Activated CD4-positive, alpha-beta T cell treated with anti-CD3 and anti-CD28 coated beads for 1 hour (primary cell): ENCODE measurements around the gene CPTP.

Experiments
- DNase-seq: peaks from one replicate; pipeline ENCODE4 v3.0.0-alpha.2; 2020

CPTP gene

GRCh38 chr1:1324524-1325287, at the start of gene CPTP, which contains the start of gene INTS11:
CPTP (plus strand) TSS chr1:1324802; CDS start chr1:1326911, 2,109 bp downstream.
INTS11 (minus strand) TSS chr1:1324660; CDS start chr1:1324608, 52 bp downstream.
- peak; percentile 95 for DNase-seq

GRCh38 chr1:1274931-1275431, 49.6 kb upstream of the CPTP start:
- no peak for DNase-seq

- DNase-seq = no peak
Observed at GRCh38 chr1:1275836-1276235, 48.8 kb upstream of the CPTP start.

- no peak for DNase-seq
Observed at GRCh38 chr1:1278620-1279019, 46.0 kb upstream of the CPTP start.

GRCh38 chr1:1279028-1279427, 45.6 kb upstream of the CPTP start:
- no peak for DNase-seq

GRCh38 chr1:1280782-1281481, 43.7 kb upstream of the CPTP start:
- DNase-seq = no peak

- DNase-seq = no peak
Observed at GRCh38 chr1:1281533-1282321, 42.9 kb upstream of the CPTP start.

GRCh38 chr1:1282998-1283397, 41.6 kb upstream of the CPTP start:
- DNase-seq = no peak

- DNase-seq = no peak
Observed at GRCh38 chr1:1283821-1284220, 40.8 kb upstream of the CPTP start.

GRCh38 chr1:1284221-1285101, 40.1 kb upstream of the CPTP start:
- no peak for DNase-seq

- DNase-seq = no peak
Observed at GRCh38 chr1:1285102-1285571, 39.5 kb upstream of the CPTP start.

GRCh38 chr1:1285611-1286311, 38.8 kb upstream of the CPTP start:
- DNase-seq = no peak

GRCh38 chr1:1286313-1287261, 38.0 kb upstream of the CPTP start:
- no peak for DNase-seq

GRCh38 chr1:1287288-1288110, 37.1 kb upstream of the CPTP start:
- DNase-seq = no peak

- DNase-seq = peak; percentile 45
Observed at GRCh38 chr1:1290238-1290731, 34.3 kb upstream of the CPTP start.

- DNase-seq = no peak
Observed at GRCh38 chr1:1291023-1291528, 33.5 kb upstream of the CPTP start.

GRCh38 chr1:1291548-1292441, 32.8 kb upstream of the CPTP start:
- peak; percentile 55 for DNase-seq

- no peak for DNase-seq
Observed at GRCh38 chr1:1292442-1292779, 32.2 kb upstream of the CPTP start.
